GM12874 (cell line): ENCODE data around the gene ASXL2.

ENCODE experiments used
- CTCF ChIP-seq: IDR thresholded peaks from 2 replicates; pipeline ENCODE4 v1.5.1; 2011; ENCODE audit warnings: low read depth, mild to moderate bottlenecking, control low read depth, low read length, moderate library complexity; ENCODE audit not compliant: insufficient read depth

The ASXL2 gene

DNA sequence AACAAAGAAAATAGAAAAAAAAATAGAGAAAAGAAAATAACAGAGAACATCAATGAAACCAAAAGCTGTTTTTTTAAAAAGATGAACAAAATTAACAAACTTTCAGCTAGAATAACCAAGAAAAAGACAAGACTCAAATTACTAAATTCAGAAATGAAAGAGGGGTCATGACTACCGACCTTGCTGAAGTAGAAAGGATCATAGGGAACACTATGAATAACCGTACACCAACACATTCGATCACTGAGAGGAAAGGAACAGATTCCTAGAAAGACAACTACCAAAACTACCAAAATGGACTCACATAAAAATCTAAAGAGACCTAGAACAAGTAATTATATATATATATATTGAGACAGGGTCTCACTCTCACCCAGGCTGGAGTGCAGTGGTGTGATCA, 167.5 kb downstream of the ASXL2 start:
- TF ChIP-seq CTCF, result no peak

- no peak for TF ChIP-seq CTCF
Observed at GRCh38 chr2:25709349-25709748, 168.9 kb downstream of the ASXL2 start.

DNA sequence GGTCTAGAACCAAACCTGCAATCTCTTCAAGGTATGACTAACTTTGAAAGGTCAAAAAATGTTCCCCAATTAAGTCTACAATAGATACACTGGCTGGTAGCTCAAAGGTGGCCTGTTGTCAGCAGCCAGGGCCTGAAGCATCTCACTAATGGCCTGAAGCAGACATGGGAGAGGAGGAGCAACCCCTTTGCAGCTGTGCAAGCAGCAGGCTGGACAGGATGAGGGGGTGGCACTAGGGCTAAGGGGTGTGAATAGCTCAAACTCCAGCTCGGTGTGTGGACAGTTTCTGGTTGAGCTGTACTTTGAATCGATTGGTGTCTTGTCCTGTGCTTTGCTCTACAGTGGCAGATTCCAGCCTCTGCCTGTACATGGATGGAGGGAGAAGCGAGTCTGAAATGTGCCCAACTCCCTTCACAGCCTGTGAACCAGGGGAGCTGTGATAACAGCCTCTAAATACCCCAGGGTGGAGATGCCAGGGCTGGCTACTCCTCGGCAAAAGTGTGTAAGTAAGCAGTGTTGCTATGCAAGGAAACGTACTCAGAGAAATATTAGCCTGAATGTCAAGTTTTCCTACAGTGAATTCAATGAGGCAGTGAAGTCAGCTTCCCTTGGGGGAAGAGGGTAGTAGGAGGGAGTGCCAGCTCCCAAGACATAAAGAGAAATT, 170.2 kb downstream of the ASXL2 start:
- no peak for TF ChIP-seq CTCF

DNA sequence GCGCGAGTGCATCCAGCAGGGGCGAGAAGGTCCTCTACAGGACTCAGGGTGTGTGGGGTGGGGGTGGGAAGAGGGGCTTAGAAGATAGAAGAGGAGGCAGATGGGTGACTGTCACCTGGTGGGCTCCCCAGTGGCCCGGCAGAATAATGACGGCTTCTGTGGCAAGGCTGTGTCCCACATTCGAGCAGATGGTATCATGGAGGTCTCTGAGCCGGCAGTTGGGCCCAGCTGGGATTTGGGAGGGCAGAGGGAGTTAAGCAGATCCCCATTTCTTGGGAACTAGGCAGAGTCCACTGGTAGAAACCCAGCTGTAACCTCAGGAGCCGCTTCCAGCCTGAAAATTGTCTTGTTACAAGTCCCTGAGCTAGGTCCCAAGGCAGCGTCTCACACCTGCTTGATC, 176.5 kb downstream of the ASXL2 start:
- TF ChIP-seq CTCF, result no peak

DNA sequence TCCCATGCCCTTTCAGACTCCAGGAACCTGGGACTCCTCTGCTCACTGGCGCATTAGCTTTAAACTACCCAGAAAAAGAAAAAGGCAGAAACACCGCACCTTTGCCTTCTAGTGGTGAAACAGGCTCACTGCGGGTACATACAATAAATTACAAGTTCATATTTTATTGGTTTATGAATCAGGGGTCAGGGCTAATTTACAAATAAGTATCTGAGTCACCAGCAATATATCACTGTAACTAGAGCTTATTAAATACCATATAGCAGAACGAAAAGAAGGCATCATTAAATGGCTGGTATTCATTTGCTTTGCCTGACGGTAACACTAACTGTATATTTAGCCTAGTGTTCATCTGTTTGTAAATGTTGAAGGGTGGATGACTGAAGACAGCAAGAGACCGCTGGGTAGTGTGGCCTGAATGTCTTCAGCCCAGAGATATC, 178.0 kb downstream of the ASXL2 start:
- peak; percentile 66 for TF ChIP-seq CTCF

- no peak for TF ChIP-seq CTCF
Observed at GRCh38 chr2:25699216-25699615, 179.1 kb downstream of the ASXL2 start.

DNA sequence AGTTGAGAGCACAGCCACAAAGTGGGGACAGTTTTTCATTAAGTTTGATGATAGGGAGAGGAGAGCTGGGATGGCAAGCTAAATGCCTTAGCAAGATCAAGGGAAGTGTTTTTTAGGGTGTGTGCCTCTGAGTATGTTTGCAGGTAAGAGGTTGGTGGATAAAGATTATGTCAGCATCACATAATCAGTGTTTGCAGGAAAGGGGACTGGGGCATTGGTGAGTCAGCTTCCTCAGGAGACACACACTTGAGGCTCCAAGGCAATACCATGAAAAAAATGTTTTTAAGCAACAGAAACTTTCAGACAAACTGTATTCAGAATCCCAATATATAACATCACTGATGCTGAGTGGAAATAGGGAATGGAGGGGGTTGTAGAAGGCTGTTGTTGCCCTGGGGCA, 179.5 kb downstream of the ASXL2 start:
- TF ChIP-seq CTCF, result no peak
